Measurements from ENCODE around the gene UNC13B. TPM values are rescaled to one million over a fixed set of nuclear protein-coding genes. Genes with fewer than 3 reads are reported as not detected.

The UNC13B gene
- total and polyA plus RNA-seq, 2 of the 8 experiments (the other 6 are each of a cell fraction or from before 2014, with no cell fraction given) = 23.1 to 51.7 TPM

DNA sequence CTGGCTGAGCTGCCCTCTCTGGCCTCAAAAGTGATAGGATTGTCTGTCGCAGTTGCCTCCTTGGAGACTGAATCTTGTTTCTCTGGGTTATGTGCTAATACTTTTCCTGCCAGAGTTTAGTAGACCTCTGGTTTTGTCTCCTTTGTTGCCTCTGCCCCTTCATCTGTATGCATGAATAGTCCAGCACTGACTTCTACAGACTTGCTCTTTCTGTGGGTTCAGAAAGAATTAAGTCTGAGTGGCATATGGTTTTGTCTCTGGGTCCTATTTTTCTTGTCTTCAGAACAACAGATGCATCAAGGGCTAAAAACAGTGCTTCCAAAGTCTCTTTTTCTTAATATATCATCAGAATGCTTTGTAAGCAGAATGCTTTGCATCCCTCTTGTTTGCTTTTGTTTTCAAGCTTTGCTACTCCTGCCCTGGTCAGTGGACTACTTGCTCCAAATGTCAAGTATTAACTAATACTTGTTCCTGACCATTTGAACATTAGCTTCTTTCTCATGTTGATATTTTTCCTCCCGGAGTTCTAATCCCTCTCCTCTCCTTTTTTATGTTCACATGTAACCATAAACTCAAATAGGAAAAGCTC is 131.7 kb downstream of the UNC13B start (continued):
- TF ChIP-seq, protein P1, sequence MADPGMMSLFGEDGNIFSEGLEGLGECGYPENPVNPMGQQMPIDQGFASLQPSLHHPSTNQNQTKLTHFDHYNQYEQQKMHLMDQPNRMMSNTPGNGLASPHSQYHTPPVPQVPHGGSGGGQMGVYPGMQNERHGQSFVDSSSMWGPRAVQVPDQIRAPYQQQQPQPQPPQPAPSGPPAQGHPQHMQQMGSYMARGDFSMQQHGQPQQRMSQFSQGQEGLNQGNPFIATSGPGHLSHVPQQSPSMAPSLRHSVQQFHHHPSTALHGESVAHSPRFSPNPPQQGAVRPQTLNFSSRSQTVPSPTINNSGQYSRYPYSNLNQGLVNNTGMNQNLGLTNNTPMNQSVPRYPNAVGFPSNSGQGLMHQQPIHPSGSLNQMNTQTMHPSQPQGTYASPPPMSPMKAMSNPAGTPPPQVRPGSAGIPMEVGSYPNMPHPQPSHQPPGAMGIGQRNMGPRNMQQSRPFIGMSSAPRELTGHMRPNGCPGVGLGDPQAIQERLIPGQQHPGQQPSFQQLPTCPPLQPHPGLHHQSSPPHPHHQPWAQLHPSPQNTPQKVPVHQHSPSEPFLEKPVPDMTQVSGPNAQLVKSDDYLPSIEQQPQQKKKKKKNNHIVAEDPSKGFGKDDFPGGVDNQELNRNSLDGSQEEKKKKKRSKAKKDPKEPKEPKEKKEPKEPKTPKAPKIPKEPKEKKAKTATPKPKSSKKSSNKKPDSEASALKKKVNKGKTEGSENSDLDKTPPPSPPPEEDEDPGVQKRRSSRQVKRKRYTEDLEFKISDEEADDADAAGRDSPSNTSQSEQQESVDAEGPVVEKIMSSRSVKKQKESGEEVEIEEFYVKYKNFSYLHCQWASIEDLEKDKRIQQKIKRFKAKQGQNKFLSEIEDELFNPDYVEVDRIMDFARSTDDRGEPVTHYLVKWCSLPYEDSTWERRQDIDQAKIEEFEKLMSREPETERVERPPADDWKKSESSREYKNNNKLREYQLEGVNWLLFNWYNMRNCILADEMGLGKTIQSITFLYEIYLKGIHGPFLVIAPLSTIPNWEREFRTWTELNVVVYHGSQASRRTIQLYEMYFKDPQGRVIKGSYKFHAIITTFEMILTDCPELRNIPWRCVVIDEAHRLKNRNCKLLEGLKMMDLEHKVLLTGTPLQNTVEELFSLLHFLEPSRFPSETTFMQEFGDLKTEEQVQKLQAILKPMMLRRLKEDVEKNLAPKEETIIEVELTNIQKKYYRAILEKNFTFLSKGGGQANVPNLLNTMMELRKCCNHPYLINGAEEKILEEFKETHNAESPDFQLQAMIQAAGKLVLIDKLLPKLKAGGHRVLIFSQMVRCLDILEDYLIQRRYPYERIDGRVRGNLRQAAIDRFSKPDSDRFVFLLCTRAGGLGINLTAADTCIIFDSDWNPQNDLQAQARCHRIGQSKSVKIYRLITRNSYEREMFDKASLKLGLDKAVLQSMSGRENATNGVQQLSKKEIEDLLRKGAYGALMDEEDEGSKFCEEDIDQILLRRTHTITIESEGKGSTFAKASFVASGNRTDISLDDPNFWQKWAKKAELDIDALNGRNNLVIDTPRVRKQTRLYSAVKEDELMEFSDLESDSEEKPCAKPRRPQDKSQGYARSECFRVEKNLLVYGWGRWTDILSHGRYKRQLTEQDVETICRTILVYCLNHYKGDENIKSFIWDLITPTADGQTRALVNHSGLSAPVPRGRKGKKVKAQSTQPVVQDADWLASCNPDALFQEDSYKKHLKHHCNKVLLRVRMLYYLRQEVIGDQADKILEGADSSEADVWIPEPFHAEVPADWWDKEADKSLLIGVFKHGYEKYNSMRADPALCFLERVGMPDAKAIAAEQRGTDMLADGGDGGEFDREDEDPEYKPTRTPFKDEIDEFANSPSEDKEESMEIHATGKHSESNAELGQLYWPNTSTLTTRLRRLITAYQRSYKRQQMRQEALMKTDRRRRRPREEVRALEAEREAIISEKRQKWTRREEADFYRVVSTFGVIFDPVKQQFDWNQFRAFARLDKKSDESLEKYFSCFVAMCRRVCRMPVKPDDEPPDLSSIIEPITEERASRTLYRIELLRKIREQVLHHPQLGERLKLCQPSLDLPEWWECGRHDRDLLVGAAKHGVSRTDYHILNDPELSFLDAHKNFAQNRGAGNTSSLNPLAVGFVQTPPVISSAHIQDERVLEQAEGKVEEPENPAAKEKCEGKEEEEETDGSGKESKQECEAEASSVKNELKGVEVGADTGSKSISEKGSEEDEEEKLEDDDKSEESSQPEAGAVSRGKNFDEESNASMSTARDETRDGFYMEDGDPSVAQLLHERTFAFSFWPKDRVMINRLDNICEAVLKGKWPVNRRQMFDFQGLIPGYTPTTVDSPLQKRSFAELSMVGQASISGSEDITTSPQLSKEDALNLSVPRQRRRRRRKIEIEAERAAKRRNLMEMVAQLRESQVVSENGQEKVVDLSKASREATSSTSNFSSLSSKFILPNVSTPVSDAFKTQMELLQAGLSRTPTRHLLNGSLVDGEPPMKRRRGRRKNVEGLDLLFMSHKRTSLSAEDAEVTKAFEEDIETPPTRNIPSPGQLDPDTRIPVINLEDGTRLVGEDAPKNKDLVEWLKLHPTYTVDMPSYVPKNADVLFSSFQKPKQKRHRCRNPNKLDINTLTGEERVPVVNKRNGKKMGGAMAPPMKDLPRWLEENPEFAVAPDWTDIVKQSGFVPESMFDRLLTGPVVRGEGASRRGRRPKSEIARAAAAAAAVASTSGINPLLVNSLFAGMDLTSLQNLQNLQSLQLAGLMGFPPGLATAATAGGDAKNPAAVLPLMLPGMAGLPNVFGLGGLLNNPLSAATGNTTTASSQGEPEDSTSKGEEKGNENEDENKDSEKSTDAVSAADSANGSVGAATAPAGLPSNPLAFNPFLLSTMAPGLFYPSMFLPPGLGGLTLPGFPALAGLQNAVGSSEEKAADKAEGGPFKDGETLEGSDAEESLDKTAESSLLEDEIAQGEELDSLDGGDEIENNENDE (IDR thresholded peaks at IDR 0.05; ENCODE audit: insufficient replicate concordance, low read length) = no peak
- TF ChIP-seq HDAC2 (IDR thresholded peaks at IDR 0.05; ENCODE audit: borderline replicate concordance in 1 of 2, low read depth in 2 of 2, low read length in 2 of 2) (no peak), BACH1 (IDR thresholded peaks at IDR 0.05; ENCODE audit: low read length) (no peak), RFX5 (IDR thresholded peaks at IDR 0.05; ENCODE audit: borderline replicate concordance, low read depth, low read length) (no peak), POLR2A (IDR thresholded peaks at IDR 0.05; ENCODE audit: control extremely low read depth in 1 of 2, low read depth in 2 of 2, low read length in 2 of 2) (no peak), BRCA1 (IDR thresholded peaks at IDR 0.05; ENCODE audit: low read depth, low read length) (no peak), ASH2L (IDR thresholded peaks at IDR 0.05; ENCODE audit: low read length) (no peak), KDM1A (IDR thresholded peaks at IDR 0.05; ENCODE audit: borderline replicate concordance, low read length) (no peak), RXRA (IDR thresholded peaks at IDR 0.05; ENCODE audit: insufficient read depth, low read depth, low read length) (no peak), JUN (IDR thresholded peaks at IDR 0.05; ENCODE audit: low read depth, low read length) (no peak), SP1 (IDR thresholded peaks at IDR 0.05; ENCODE audit: low read depth, low read length) (no peak)
